H54 (cell line): ENCODE data around the gene AMOTL1.
A peak's percentile ranks its signal among the peaks of the same experiment; 100 is the strongest.

ENCODE experiments used
- DNase-seq: peaks from one replicate; pipeline ENCODE4 v3.0.0; 2011; ENCODE audit warnings: low spot score, mixed read lengths; ENCODE audit not compliant: insufficient read length
- FAIRE-seq: peaks from 3 replicates; lab custom pipeline; 2011; peaks lifted over from hg19 to GRCh38; lab: Jason Lieb, UNC
- POLR2A ChIP-seq: IDR thresholded peaks from 2 replicates; pipeline ENCODE4 v1.6.1; 2011; ENCODE audit warnings: low read depth, mild to moderate bottlenecking, low read length

The AMOTL1 gene

GRCh38 chr11:94735907-94736306, 32.2 kb upstream of the AMOTL1 start:
- DNase-seq (no peak), FAIRE-seq (no peak)
- TF ChIP-seq POLR2A, result no peak

DNA sequence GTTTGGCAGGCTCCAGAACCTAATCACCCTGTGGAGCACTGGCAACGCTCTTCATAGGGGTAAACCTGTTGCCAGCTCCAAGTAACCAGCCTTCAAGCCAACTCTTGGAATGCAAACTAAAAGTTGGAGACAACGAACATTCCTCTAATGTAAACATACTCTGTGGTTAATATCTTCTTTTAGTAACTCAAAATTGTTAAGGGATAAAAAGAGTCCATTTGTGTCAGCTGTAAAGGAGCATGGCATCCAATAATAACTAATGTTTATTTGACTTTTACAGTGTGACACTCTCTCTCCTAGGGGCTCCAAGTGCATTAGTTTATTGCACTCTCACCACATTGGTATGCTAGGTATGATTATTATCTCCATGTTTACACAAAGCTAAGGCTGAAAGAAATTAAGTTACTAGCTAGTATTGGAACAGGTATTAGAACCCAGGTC, 31.0 kb upstream of the AMOTL1 start:
- FAIRE-seq (no peak), DNase-seq (no peak)
- TF ChIP-seq POLR2A, result no peak

GRCh38 chr11:94738746-94739145, 29.4 kb upstream of the AMOTL1 start:
- FAIRE-seq, result no peak
- no peak for DNase-seq
- no peak for TF ChIP-seq POLR2A

- TF ChIP-seq POLR2A, result no peak
- DNase-seq, result no peak
- FAIRE-seq, result no peak
Measured at GRCh38 chr11:94739331-94739730, 28.8 kb upstream of the AMOTL1 start.

- DNase-seq, result peak; percentile 38
- TF ChIP-seq POLR2A, result no peak
- FAIRE-seq, result no peak
Measured at GRCh38 chr11:94740083-94741021, 27.8 kb upstream of the AMOTL1 start.

DNA sequence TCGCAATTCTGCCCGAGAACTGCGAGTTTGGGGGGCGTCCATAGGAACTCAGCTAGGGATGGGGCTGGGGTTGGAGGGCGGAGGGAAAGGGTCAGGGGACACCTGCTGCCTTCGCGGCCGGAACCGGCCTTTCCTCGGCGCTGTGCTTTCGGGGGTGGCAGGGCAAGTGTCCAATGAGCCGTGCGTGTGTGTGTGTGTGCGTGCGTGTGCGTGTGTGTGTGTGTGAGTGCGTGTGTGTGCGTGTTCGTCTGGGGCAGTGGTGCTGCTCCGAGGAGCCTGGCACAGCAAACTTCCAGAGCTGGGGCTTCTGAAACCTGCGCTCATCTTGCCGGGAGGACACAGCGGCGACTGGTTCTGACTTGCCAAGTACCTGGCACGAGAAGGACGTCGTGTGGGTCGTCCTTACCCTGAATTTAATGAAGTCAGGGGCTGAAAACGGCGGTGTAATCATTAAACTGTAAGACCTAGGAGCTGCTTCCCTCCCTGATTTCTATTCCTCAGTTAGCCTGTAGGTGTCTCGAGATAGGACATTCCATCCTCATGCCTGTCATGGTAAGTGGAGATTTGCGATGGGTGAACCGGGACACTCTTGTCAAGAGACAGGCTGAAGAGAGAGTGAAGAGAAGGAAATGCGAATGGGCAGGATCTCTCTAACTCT, 27.0 kb upstream of the AMOTL1 start:
- FAIRE-seq (peak; percentile 87), DNase-seq (peak; percentile 49)
- TF ChIP-seq POLR2A, result no peak

- no peak for FAIRE-seq
- DNase-seq, result no peak
- TF ChIP-seq POLR2A, result no peak
Measured at GRCh38 chr11:94742665-94743064, 25.5 kb upstream of the AMOTL1 start.

DNA sequence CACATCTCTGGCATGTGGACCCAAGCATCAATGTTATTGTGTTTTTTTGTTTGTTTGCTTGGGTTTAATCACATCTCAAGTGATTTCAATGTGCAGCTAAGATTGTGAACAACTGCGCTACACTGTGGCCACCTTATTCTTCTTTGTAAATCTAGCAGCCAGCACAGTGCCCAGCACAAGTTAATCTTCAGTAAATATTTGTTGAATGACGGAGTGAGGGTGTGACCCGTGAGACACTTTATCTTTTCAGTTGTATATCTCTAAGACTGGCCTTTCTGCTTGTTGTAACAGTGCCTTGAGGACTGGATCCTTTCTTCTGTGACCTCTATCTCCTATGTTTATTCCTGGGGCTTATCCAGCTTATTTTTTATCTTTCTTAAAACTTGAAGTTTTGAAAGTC, 21.4 kb upstream of the AMOTL1 start:
- TF ChIP-seq POLR2A, result no peak
- no peak for FAIRE-seq
- DNase-seq, result no peak

DNA sequence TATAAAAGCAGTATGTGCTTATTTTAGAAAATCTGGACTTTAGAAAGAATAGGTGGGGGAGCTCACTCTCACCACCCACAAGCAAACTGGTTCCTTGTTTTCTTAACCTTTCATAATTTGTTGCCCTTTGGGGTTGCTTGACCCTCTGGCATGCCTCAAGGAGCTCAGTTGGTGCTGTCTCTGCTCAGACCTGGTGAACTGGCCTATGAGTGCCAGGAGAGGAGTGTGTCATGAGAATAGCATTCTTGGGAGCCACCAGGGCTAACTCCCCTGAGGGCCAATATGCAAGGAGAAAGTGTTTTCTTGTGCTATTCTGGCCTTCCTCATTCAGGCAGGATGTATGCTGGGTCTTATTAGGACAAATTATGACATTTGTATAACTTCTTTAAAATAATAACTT, 21.0 kb upstream of the AMOTL1 start:
- DNase-seq (no peak), FAIRE-seq (no peak)
- TF ChIP-seq POLR2A, result no peak

- FAIRE-seq (no peak), DNase-seq (no peak)
- no peak for TF ChIP-seq POLR2A
Measured at GRCh38 chr11:94747601-94748041, 20.5 kb upstream of the AMOTL1 start.

DNA sequence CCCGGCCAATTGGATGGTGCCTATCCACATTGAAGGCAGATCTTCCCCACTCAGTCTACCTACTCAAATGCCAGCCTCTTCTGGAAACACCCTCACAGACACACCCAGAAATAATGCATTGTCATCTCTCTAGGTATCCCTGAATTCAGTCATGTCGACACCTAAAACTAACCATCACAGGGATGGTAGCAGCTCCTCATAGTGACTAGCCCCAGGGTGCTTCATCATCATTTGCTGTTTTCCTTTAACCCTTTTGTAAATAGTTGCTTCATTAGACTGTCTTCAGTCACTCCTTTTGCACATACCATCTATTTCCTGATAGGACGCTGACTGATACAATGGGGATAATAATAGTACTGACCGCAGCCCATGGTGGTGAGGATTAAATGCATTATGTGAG, 18.8 kb upstream of the AMOTL1 start:
- no peak for TF ChIP-seq POLR2A
- FAIRE-seq (no peak), DNase-seq (no peak)

DNA sequence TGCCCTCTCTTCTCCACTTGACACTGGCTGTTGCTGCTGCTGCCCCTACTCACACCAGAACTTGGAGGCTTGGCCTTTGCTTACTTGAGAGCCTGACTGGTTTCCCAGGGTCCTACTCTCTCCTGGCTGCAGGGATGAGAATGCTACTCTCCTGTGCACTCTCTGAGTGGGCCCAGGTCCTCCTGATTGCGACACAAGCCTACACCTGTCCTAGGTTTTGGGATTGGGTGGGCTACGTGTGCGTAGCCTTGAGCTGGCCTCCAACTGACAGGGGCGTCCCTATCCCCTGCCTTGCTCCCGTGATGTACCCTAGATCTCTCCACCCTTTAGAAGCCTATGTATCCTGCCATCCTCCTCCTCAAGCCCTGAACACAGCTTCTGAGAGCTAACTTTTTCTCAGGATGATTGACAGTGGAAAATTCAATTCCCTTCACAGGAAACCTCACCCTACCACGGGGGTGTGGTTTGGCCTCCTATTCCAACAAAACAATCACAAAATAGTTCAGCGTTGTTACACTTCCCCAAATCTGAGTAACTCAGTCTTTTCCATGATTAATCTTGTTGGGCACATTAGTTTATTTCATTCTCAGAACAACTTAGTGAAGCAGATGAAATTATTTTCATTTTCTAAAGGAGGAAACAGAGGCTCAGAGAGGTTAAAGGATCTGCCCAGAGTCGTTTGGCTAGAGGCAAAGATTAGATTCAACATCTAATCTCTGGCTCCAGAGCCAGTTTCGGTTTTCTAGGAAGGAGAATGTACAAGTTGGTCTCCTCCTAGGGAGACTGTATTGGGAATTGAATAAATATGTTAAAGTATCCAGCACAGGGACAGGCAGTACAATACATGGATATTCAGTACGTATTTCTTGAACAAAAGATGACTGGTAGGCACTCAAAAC, 17.6 kb upstream of the AMOTL1 start:
- TF ChIP-seq POLR2A, result no peak
- no peak for FAIRE-seq
- no peak for DNase-seq

DNA sequence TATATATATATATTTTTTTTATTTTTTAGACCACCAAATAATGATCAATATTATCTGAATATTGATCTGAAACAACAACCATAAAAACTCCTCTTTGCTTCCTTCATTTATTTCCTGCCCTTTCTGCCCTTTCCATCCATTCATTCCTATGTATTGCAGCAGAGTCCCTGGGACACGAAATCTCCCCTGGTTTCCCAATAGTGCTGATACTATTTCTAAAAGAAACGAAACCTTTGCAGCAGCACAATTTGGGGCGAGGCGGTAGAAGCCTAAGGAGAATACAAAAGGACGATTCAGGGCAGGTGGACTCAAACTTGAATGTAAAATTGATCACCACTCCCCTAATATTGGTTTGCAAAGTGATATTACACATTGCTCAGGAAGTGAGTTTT, 16.9 kb upstream of the AMOTL1 start:
- TF ChIP-seq POLR2A, result no peak
- no peak for DNase-seq
- FAIRE-seq, result no peak
